GM10248 (cell line): ENCODE data around the gene H2BK1.

Source experiments
- CTCF ChIA-PET: fragments of 300-600 bp; sonication (Branson Sonifier 250); formaldehyde crosslinking; extraction: SDS; loops from one replicate; lab custom pipeline; 2021; ENCODE audit warnings: antibody characterized with exemption; lab: Yijun Ruan, JAX
- POLR2A ChIA-PET: fragments of 350-650 bp; sonication (Branson Sonifier 250); formaldehyde crosslinking; extraction: SDS; loops from one replicate; lab custom pipeline; 2020; ENCODE audit warnings: antibody characterized with exemption; lab: Yijun Ruan, JAX
- DNase-seq: peaks from one replicate; pipeline ENCODE4 v3.0.0; 2012; ENCODE audit errors: extremely low spot score
- TF ChIP-seq, protein P1 (sequence below): IDR thresholded peaks from 2 replicates; pipeline ENCODE4 v1.5.1; 2012; ENCODE audit warnings: mild to moderate bottlenecking, low read depth; ENCODE audit errors: extremely low read depth, missing control alignments, control extremely low read depth

The H2BK1 gene

GRCh38 chr7:151245360-151246101 lies 35.2 kb upstream of the H2BK1 start:
- ChIA-PET CTCF (interaction anchor here (0.6 to 6.6 kb wide), 18 partner anchors 11 to 202 kb away, joined by 3 to 78 read pairs (median 8); partner anchors contain the start of genes ABCF2 and CHPF2), POLR2A (no interaction called here)
- TF ChIP-seq, protein P1, sequence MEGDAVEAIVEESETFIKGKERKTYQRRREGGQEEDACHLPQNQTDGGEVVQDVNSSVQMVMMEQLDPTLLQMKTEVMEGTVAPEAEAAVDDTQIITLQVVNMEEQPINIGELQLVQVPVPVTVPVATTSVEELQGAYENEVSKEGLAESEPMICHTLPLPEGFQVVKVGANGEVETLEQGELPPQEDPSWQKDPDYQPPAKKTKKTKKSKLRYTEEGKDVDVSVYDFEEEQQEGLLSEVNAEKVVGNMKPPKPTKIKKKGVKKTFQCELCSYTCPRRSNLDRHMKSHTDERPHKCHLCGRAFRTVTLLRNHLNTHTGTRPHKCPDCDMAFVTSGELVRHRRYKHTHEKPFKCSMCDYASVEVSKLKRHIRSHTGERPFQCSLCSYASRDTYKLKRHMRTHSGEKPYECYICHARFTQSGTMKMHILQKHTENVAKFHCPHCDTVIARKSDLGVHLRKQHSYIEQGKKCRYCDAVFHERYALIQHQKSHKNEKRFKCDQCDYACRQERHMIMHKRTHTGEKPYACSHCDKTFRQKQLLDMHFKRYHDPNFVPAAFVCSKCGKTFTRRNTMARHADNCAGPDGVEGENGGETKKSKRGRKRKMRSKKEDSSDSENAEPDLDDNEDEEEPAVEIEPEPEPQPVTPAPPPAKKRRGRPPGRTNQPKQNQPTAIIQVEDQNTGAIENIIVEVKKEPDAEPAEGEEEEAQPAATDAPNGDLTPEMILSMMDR: peak; percentile 48
- peak; percentile 88 for DNase-seq

DNA sequence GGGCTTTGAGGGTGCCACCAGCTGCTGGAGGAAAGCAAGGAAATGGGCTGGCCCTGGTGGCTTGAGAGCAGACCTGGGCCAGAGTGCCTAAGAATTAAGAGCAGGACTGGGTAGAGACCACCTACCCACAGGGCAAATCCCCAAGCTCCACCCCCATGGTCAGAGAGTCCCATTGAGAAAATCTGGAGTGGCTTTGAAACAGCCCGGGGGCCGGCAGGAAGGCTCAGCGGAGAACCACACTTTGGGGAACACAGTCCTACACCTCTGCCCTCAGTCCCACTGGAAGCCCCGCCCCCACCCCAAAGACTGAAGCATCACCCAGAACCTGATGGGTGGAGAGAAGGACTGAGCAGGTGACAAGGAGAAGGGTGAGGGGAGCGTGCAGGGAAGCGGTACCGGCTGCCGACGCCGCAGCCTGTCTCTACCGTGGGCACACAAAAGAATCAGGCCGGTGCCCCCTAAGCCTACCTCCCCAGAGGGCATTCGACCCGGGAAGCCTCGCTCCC lies 34.6 kb upstream of the H2BK1 start:
- POLR2A ChIA-PET: no interaction called here
- CTCF ChIA-PET: interaction anchor here (0.8 to 6.6 kb wide), 39 partner anchors 8 to 388 kb away, joined by 3 to 78 read pairs (median 5); partner anchors contain the start of genes ABCF2, CHPF2 and GBX1
- TF ChIP-seq, protein P1: no peak
- no peak for DNase-seq

DNA sequence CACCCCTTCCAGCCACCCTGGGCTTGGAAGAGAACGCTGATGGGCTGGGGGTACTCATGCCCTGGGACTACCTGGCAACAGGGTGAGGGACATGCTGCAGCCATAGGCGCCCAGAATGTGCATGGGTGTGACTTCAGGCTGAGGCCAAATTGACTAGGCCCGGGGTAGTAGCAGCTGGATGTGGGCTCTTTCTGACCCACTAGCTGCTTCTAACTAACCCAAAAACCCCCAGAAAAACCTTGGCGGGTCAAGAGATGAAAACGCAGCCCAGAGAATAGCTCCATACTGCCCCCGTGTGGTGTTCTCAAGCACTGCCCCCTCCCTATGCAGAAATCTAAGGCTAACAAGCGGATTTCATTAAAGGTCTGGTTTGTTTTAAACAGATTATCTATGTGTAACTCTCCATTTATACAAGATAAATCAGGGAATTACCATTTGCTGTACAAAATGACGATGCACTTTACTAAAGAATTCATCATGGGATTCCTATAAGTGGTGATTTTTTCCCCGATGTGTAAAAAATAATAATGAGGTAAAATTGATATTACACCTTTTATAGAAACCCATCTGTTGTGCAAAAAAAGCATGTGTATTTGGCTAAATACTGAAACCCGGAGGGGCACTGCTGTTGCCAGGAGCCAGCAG lies 34.0 kb upstream of the H2BK1 start:
- ChIA-PET POLR2A (interaction anchor here (2.9 kb wide), 1 partner anchor 12 kb away, joined by 13 read pairs; the partner anchor contains the start of gene CHPF2), CTCF (interaction anchor here (0.7 to 6.6 kb wide), 51 partner anchors 8 to 389 kb away, joined by 3 to 78 read pairs (median 4); partner anchors contain the start of genes ABCF2, CHPF2, GBX1 and NUB1)
- TF ChIP-seq, protein P1: peak; percentile 70
- DNase-seq: peak; percentile 82

DNA sequence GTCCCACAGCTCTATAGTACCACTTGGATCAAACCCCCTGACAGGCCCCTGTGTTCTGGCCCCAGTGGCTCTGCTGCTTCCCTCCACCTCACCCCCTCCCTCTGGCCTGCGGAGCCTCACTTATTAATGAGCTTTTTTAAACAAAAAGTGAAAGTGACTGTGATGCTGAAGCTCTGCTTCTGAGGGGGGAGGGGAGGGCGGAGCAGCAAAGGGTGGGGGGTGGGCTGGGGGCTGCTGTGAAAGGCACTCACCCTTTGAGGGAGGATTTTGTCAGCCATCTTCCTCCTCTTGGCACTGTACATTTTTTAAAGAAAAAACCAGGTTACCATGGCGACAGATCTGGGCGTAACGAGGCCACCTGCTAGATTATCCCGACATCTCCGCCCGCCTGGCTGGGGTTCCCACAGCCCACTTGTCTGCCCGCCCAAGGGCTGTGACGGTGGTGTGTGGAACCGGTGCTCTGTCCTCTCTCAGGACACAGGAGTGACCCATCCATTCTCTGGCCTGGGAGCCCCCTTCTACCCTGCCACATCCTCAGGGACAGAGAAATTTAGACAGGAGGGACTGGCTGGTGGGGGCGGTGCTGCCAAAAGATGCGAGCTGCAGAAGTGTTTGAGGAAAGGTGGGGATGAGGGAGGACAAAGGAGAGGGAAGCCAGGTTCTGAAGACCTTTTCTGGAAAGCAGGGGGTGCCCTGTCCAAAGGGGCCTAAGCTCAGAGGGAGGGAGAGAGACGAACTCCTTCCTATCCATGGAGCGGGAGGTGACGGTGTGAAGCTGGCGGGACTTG lies 33.3 kb upstream of the H2BK1 start:
- no peak for DNase-seq
- TF ChIP-seq, protein P1: no peak
- ChIA-PET CTCF (interaction anchor here (0.7 to 6.6 kb wide), 52 partner anchors 9 to 389 kb away, joined by 3 to 78 read pairs (median 4); partner anchors contain the start of genes ABCF2, CHPF2, GBX1 and NUB1), POLR2A (interaction anchor here (0.6 to 2.9 kb wide), 2 partner anchors 11 to 511 kb away, joined by 5 to 13 read pairs; partner anchors contain the start of gene CHPF2)

DNA sequence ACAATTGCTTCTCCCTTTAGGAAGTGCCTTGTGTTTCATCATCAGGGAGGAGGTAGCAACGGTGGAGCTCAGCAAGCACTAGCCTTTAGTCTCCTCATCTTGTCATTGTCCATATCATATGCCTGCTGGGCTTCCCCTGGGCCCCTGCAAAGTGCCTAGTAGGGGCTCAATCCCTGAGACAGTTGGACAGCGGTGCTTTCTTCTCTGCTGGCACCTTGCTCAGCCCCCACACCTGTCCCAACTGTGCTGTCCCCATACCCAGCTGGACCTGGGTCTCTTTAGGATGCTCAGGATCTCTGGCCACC lies 32.7 kb upstream of the H2BK1 start:
- CTCF ChIA-PET: interaction anchor here (0.9 to 6.6 kb wide), 15 partner anchors 8 to 133 kb away, joined by 3 to 78 read pairs (median 5); partner anchors contain the start of genes ABCF2, CHPF2, GBX1 and NUB1

More for the DNA sequence above, 32.7 kb upstream of the H2BK1 start:
- DNase-seq: no peak
- POLR2A ChIA-PET: interaction anchor here (0.6 to 2.9 kb wide), 2 partner anchors 10 to 511 kb away, joined by 5 to 13 read pairs; partner anchors contain the start of gene CHPF2
- TF ChIP-seq, protein P1: no peak
